HG03025 (cell line): Measurements from ENCODE around the gene RTRAF.

Source experiments
- ATAC-seq: cut with Tn5 transposase; IDR thresholded peaks from one replicate; pipeline ENCODE4 v1.9.1; 2021; ENCODE audit warnings: mild to moderate bottlenecking, moderate library complexity; ENCODE audit not compliant: unreplicated experiment, low FRiP score

RTRAF gene

DNA sequence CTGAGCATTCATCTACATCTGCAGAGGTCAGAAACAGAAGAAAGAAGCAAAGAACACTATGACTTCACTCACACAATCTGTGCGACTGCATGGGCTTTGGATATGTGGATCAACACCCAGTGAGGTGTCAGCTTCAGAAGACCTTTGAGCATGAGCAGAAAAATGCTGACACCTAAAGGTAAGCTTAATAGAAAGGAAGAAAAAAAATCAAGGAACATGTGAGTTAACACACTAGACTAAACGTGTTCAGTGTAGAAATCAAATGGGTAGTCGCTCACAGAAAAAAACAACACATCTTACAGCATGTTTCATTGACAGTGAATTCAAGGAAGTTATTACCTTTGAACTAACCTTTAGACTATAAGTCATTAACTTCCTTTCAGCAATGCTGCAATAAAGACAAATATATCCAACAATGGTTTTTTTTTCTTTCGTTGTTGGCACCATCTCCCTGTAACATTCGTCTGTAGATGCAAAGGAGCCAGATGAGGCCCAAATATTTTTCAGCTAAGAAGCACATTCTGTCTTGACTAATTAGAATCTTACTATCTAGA lies 30.9 kb downstream of the RTRAF start:
- no peak for ATAC-seq

- ATAC-seq = no peak
Observed at GRCh38 chr14:52020866-52021717, 31.7 kb downstream of the RTRAF start.

DNA sequence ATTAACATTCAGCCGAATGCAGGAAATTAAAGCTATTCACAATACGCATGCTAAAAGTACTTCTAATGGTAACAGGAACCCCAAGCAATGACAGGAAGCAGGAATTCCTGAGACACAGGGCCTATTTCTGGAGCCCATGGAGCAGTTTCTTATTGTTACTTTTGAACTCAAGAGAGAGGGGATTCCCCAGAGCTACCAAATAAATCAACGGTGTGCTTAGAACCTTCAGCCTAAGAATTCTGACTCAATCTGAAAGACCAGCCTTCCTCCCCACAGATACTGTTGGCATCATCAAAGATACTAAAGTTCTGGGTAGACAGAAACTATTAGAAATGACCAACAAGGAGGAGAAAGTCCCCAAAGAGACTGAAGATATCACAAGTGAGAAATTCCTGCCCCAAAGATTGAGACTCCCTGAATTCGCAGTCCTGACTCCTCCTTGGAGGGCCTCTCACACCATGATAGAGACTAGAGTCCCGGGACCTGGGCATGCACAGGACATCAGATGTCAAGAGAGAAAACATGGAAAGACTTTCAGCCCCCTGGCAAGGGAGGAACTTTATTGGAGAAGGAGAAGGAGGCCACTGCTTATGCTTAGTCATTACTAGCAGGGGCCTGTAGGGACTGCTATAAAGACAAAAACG lies 32.7 kb downstream of the RTRAF start:
- ATAC-seq = peak; percentile 57

GRCh38 chr14:52023518-52023917 lies 34.2 kb downstream of the RTRAF start:
- no peak for ATAC-seq

DNA sequence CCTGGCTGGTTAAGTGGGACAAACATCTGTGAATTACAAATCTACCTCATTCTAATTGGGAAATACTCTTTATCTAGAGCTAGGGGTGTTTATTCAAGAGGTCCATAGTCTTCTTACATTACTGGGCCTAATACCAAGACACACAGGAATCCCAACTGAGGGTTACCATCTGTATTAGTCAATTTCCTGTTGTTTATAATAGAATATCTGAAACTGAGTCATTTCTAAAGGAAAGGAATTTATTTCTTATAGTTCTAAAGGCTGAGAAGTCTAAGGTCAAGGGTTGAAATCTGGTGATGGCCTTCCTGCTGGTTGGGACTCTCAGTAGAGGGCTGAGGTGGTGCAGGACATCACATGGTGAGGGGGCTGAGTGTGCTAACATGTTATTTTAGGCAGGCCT lies 36.0 kb downstream of the RTRAF start:
- ATAC-seq = no peak

DNA sequence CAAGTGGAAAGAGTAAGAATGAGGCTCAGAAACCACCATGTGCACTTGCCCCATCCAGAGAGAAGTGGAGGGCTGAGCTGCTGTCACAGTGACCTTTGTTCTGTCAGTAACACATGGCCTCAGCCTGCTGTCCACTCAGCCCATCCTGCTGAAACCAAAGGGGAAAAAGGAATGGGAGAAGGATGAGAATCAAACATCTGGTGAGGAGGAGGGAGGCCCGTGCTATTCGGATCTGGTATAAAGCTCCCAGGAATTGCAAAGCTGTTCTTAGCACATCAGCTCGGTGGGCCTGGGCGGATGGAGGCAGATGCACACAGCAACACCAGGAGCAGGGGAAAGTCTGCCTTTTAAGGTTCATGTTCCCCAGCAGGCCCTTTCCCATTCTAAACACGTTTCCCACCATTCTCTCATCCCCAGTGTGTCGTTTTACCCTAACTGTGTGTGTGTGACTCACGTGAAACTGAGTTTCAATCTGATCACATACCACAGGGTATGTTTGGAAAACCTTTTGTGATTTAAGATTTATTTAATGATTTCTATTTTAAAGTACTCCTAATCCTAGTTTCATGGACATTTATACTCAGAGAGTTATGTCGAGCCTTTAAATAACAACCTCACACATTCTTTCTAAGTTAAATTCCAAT lies 36.8 kb downstream of the RTRAF start:
- no peak for ATAC-seq

- ATAC-seq = no peak
Observed at GRCh38 chr14:52026901-52027300, 37.6 kb downstream of the RTRAF start.

- ATAC-seq = no peak
Observed at GRCh38 chr14:52029881-52030280, 40.5 kb downstream of the RTRAF start.

- no peak for ATAC-seq
Observed at GRCh38 chr14:52031781-52032180, 42.4 kb downstream of the RTRAF start.

DNA sequence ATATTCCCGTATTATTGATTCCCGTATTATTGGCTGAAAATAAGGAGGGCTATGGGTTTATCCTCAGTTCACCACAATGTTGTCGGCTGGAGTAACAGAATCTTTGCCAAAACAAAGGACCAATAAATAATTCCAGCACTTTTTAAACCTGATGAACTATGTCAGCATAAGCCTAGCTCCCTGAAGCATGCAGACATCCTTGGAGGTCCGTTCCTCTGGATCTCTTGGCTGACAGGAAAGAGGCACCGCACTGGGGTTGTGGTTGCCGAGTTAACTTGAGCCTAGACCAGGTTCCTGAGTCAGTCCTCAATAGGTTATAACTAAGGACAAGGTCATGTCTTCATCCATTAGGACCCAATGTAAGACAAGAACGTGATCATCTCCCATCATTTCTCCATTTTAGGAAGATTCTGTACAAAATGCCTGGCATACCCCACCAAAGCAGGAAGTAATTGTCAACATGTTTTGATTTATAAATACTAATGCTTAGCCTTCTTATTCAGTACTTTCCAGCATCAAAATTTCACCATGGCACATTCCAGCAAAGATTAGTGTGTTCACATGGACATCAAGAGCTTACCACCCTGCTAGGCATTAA lies 43.0 kb downstream of the RTRAF start:
- ATAC-seq = no peak

DNA sequence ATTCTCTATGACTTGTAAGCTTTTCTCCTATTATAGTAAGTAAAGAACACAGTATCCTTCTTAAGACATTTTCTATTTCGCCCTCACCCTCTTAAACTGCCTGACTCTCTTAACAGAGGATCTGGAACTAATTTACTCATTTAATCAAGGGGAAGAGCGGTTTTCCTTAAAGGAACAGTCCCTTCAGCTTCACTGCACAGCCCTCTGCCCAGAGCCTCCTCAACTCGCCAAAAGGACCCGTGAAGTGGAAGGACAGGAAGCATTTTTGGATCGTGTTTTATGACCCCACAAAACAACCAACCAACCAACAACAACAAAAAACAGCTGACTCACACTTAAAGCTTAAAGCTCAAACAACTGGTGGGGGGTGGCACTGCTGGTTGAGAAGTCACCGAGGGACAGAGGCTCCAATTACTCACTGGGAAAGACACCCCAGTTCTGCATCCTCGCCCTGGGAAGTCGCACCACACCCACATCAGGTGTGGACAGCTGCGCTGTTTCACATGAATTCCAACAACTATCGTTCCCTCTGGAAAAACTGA lies 43.8 kb downstream of the RTRAF start:
- no peak for ATAC-seq

DNA sequence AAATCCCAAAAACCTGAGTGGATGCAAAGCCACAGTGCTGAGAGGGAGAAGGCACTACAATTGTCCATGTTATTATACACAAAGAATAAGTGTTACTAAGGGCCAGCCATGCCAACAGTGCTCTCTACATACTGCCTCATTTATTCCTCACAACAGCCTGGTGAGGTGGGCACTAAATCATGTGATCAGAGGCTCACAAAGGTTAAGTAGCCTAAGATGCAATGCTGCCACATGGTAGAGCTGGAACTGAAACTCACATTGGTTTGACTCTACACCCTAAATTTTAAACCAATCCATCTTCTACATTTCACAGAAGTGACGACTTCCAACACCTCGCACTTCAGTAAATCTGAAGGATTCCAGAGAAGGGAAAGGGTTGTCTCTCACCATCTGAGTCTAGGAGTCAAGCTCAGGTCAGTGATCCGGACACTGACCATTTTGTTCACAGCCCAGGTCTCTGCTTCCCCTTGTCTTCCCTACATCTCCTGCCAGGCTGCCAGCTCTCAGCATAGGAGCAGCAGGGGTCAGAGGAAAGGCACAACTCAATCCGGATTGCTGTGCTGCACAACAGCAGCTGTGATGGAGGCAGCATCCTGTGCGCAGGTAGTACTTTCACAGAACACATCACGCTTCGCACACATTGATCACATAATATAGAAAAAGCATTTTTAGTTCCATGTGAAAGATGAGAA lies 49.9 kb downstream of the RTRAF start:
- no peak for ATAC-seq

DNA sequence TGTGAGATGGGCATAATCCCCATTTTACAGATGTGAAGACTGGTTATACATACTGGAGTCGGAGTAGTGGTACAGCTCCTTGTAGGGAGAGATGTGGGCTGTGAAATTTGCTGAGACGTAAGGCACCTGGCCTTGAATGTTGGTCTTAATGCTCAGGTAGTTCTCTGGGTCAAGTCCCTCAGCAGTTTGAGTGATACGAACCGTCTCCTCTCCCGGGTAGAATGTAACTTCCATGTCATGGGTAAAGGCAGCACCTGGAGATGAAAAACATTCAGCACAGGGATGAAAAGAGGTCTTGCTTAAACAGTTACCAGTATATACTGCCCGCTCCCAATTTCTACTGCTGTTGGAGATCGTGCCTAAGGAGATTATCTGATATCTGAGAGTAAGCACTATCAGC lies 51.3 kb downstream of the RTRAF start:
- no peak for ATAC-seq

- no peak for ATAC-seq
Observed at GRCh38 chr14:52042371-52043289, 53.3 kb downstream of the RTRAF start.

DNA sequence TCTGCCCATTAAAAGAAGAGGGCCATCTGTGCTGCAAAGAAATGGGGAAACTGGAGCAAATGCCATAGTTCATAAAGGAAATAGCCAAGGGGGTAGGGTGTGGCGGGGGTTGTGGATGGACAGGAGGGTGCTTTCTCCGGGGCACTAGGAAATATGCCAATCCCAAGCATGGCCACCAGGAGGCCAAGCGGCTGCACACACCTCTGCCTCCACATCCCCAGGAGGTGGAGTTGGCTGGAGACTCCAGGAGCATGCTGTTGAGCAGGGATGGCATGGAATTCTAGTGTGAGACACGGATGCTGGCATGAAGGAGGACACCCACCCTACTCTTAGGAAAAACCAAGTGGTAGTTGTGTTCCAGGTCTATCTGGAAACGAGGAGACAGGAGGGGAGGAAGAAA lies 54.3 kb downstream of the RTRAF start:
- no peak for ATAC-seq

GRCh38 chr14:52044791-52045522 lies 55.6 kb downstream of the RTRAF start:
- no peak for ATAC-seq

- no peak for ATAC-seq
Observed at GRCh38 chr14:52046376-52046917, 57.1 kb downstream of the RTRAF start.

DNA sequence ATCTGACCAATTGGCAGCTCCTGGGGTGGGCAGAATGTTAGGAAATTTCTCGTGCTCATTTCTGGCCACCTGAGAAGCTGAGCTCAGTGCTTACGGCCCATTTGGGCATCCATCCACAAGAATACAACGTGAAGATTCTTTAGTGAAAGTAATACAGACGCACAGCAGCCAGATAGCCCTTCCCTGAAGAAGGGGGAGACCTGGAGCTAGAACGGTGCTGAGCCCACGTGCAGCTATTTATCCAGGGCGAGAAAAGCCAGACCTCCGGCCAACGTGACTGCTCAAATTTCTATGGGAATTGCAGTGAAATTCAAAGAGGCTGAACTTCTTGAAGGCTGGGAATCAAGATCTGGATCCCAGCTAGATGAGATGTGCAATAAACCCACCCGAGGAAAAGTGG lies 58.8 kb downstream of the RTRAF start:
- no peak for ATAC-seq
